Measurements from ENCODE around the gene HLCS. TPM values are rescaled to one million over a fixed set of nuclear protein-coding genes. Genes with fewer than 3 reads are reported as not detected.
A peak's percentile ranks its signal among the peaks of the same experiment; 100 is the strongest.

HLCS gene
- polyA plus RNA-seq, 1 experiment = 16.9 TPM

DNA sequence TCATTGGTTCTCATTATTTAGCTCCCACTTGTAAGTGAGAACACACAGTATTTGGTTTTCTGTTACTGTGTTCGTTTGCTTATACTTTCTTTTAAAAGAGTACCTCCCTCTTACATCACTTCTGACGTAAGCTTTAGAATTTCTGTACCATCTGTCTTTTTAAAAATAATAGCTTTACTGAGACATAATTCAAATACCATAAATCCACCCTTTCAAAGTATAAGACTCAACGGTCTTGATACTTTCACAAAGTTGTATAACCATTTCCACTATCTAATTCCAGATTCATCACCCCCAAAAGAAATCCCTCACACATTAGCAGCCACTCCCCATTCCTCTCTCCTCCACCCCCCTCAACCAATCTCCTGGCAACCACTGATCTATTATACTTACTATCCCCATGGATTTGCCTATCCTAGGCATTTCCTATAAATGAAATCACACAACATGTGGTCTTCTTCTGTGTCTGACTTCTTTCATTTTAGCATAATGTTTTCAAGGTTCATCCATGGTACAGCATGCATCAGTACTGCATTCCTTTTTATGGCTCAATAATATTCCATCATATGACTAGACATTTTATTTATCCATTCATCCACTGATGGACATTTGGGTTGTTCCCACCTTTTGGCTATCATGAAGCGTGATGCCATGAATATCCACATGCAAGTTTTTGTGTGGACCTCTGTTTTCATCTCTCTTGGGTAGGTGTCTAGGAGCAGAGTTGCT lies 104.7 kb downstream of the HLCS start:
- Histone ChIP-seq H3K36me3 (ENCODE audit: control insufficient read depth, insufficient read depth, low read length) (no peaks in the 10 kb centered on the region), H3K27me3 (ENCODE audit: control insufficient read depth, insufficient read depth, low read length) (no peaks in the 10 kb centered on the region), H3K4me3 (ENCODE audit: low read depth, low read length) (no peak overlapping the region)
- CTCF ChIA-PET = interaction anchor here (1.1 kb wide), 1 partner anchor 11 kb away, joined by 4 read pairs; no protein-coding TSS in a partner anchor
- DNase-seq (ENCODE audit: low read depth) = no peak
- POLR2A ChIA-PET = no interaction called here
- TF ChIP-seq, protein P1, sequence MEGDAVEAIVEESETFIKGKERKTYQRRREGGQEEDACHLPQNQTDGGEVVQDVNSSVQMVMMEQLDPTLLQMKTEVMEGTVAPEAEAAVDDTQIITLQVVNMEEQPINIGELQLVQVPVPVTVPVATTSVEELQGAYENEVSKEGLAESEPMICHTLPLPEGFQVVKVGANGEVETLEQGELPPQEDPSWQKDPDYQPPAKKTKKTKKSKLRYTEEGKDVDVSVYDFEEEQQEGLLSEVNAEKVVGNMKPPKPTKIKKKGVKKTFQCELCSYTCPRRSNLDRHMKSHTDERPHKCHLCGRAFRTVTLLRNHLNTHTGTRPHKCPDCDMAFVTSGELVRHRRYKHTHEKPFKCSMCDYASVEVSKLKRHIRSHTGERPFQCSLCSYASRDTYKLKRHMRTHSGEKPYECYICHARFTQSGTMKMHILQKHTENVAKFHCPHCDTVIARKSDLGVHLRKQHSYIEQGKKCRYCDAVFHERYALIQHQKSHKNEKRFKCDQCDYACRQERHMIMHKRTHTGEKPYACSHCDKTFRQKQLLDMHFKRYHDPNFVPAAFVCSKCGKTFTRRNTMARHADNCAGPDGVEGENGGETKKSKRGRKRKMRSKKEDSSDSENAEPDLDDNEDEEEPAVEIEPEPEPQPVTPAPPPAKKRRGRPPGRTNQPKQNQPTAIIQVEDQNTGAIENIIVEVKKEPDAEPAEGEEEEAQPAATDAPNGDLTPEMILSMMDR (IDR thresholded peaks at IDR 0.05; ENCODE audit: insufficient read depth, low read depth, low read length) = no peak

DNA sequence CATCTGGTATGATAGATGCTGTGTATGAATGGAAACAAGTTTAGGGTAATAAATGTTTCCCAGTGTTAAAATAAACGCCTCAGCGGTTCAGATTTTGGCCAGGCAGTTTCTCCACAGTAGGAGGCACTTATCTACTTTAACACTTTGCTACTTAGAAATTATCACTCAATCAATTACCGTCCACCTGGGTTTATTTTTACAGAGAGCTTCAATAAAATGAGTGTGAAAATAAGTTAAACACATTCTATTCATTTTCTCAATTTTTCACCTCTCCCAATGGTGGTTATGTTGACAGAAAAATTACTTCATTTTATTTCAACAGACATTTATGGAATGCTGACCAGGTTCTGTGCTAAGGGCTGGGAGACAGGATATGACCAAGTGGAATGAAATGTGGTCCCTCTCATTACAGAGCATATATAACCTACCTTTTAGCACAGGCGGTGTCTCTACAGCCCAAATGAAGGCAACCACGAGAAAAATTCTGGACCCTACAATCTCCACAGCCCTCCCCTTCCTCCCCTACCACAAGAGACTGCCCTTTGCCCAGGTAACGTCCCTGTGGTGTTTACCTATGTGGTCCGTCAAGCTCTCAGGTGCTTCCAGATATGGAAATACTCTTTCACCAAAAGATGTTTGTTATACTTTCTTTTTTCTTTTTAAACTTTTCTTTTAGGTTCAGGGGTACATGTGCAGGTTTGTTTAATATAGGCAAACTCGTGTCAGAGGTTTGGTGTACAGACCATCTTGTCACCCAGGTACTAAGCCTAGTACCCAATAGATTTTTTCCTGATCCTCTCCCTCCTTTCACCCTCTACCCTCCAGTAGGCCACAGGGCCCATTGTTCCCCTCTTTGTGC lies 105.5 kb downstream of the HLCS start:
- ChIA-PET CTCF (interaction anchor here (1.1 kb wide), 1 partner anchor 12 kb away, joined by 4 read pairs; no protein-coding TSS in a partner anchor), POLR2A (no interaction called here)
- TF ChIP-seq, protein P1 (IDR thresholded peaks at IDR 0.05; ENCODE audit: insufficient read depth, low read depth, low read length) = no peak
- H3K27me3 ChIP-seq (ENCODE audit: control insufficient read depth, insufficient read depth, low read length) = no peaks in the 10 kb centered on the region
- H3K36me3 ChIP-seq (ENCODE audit: control insufficient read depth, insufficient read depth, low read length) = no peaks in the 10 kb centered on the region
- DNase-seq (ENCODE audit: low read depth) = peak; percentile 14
- no peak overlapping the region for H3K4me3 ChIP-seq (ENCODE audit: low read depth, low read length)

DNA sequence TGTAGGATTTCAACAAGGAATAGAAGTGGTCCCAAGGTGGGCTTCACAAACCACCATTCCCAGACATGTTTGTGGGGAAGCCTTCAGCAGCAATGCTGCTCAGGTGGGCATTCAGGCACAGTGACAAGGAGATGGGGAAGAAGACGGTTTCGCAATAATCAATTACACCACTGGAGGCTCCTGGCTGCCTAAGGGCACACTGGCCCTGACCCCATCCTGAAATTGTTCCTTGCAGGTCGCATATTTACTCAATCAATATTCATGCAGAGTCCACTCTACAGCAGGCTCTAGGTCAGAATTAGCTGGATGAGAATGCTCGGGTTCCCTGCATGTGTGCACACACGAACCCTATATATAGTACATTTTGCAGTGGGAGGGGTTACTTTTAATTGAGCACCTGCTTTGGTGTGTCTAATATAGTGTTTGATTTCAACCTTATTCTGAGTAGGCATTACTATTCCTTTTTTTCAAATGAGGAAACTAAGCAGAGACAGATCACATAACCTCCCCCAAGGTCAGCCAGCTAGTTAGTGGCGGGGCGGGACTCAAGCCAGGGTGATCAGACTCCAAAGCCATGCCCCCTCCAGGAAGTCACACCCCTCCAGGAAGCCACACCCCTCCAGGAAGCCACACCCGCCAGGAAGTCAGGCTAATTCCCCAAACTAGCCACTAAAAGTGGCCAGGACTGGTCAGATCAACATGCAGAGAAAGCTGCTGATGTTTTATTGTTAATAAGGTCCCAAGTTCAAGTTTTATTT lies 106.5 kb downstream of the HLCS start:
- Histone ChIP-seq H3K4me3 (ENCODE audit: low read depth, low read length) (no peak overlapping the region), H3K27me3 (ENCODE audit: control insufficient read depth, insufficient read depth, low read length) (no peaks in the 10 kb centered on the region), H3K36me3 (ENCODE audit: control insufficient read depth, insufficient read depth, low read length) (no peaks in the 10 kb centered on the region)
- no peak for DNase-seq (ENCODE audit: low read depth)
- CTCF ChIA-PET = no interaction called here
- POLR2A ChIA-PET = no interaction called here
- TF ChIP-seq, protein P1 (IDR thresholded peaks at IDR 0.05; ENCODE audit: insufficient read depth, low read depth, low read length) = no peak

DNA sequence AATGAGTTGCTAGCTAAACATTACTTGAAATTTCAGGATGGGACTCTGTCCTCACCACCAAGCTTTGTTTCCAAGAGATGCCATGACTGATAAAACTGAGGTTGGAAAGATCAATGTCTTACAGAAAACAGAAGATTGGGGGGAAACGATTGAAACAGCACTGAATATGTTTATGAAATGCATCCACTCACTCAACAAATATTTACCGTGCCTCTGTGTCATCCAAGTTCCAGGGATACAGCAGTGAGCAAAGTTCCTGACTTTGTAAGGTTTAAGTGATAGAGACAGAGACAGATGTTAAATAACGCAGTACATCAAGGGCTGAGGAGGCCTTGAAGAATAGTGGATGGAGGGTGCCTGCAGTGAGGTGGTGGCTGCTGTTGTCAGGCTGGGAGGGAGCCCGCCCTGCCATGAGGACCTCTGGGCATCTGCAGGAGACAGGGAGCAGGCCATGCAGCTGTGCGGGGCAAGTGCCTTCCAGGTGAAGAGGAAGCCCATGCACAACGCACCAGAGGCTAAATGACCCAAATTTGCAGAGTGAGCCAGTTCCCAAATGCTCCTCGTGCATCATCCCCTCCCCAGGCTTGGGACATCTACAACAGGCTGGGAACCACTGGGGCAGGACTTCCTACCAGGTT lies 108.0 kb downstream of the HLCS start:
- DNase-seq (ENCODE audit: low read depth) = no peak
- no peak overlapping the region for H3K4me3 ChIP-seq (ENCODE audit: low read depth, low read length)
- no peaks in the 10 kb centered on the region for H3K27me3 ChIP-seq (ENCODE audit: control insufficient read depth, insufficient read depth, low read length)
- CTCF ChIA-PET = interaction anchor here (1.4 kb wide), 1 partner anchor 15 kb away, joined by 3 read pairs; no protein-coding TSS in a partner anchor
- POLR2A ChIA-PET = no interaction called here
- TF ChIP-seq, protein P1 (IDR thresholded peaks at IDR 0.05; ENCODE audit: insufficient read depth, low read depth, low read length) = no peak
- H3K36me3 ChIP-seq (ENCODE audit: control insufficient read depth, insufficient read depth, low read length) = no peaks in the 10 kb centered on the region

Data from BJ (cell line).